Measurements from ENCODE around the gene FATE1. TPM values are rescaled to one million over a fixed set of nuclear protein-coding genes. Genes with fewer than 3 reads are reported as not detected.
"Not testable (repeated sequence)": the region's sequence is repeated elsewhere in the genome, so short reads cannot be mapped to it uniquely, and the experiment has no call there.

FATE1 gene
- total RNA-seq, 6 donors from 2014 or later, result 0.88 TPM; not detected in 5

GRCh38 chrX:151694661-151695582 is 20.9 kb upstream of the FATE1 start, which contains the start of gene PRRG3:
Gene PRRG3, plus strand, starts transcription at chrX:151695458. Its CDS starts 3,357 bp downstream, at chrX:151698815.
- peak within 1 kb of the TSS in 3 of 4 donors; percentile 29 to 37 (median 36) for H3K4me3 ChIP-seq
- H3K27me3 ChIP-seq, result peaks cover 0 to 5% (median 0%) of the 10 kb centered on the region in 4 donors
- H3K9me3 ChIP-seq, result no peaks in the 10 kb centered on the region
- no peaks in the 10 kb centered on the region for H3K36me3 ChIP-seq
- no peak for TF ChIP-seq CTCF (IDR thresholded peaks at IDR 0.05)
- no peak for TF ChIP-seq POLR2A (IDR thresholded peaks at IDR 0.05)
- no peak for TF ChIP-seq EP300 (IDR thresholded peaks at IDR 0.05)
- TF ChIP-seq POLR2AphosphoS5 (IDR thresholded peaks at IDR 0.05), result no peak
- ATAC-seq (ENCODE audit: low FRiP score in 2 of 2) (peak in 1 of 2 donors; percentile 57), DNase-seq (peak; percentile 18 to 73)
- no peak within 1 kb of the TSS for H3K27ac ChIP-seq
- peaks cover 0 to 10% (median 0%) of the 10 kb centered on the region in 4 donors for H3K4me1 ChIP-seq
- 2 to 42% methylated on average over 11 to 40 of the region's 100 CpGs for WGBS, 2 donors

DNA sequence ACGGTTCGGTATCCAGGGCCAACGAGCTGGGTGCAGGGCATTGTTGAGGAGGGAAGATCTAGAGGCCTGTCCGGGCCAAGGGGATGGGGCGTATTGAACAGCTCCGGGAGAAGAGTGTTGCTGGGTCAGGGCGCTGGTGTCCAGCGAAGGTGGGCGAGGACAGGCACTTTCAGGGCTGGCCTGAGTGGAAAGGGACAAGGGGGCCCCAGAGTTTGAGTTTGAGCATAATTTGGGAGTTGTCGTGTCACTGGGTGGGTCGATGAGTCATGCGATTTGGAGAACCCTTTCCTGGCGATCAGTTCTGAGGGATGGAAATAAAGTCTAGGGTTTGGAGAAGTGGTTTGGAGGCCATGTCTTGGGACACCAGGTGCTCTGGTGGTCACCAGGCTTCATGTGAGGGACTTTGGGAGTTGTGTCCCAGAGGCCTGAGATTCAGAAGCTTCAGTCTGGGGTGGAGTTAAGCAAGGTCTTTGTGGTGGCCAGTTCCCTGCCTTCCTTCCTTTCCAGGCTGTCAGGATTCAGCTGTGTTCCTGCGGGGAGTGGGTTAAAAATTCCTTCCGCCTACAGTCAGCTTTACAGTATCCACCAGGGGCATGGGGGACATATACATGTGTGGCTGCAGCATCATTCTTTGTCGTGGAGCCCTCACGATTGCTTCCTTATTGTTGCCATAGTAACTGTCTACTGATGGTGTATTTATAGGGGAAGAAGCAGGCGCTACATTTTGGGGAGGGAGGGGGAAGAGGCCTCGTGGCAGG is 20.1 kb upstream of the FATE1 start:
- peaks cover 0 to 5% (median 0%) of the 10 kb centered on the region in 4 donors for H3K27me3 ChIP-seq
- peak overlapping the region in 3 of 4 donors; percentile 29 to 37 (median 36) for H3K4me3 ChIP-seq
- no peak overlapping the region for H3K27ac ChIP-seq
- ATAC-seq (ENCODE audit: low FRiP score in 2 of 2) (peak in 1 of 2 donors; percentile 38), DNase-seq (peak in 1 of 2 donors; percentile 4)
- peaks cover 0 to 10% (median 0%) of the 10 kb centered on the region in 4 donors for H3K4me1 ChIP-seq
- no peaks in the 10 kb centered on the region for H3K9me3 ChIP-seq
- WGBS, 2 donors, result 27 to 56% methylated on average over 7 to 19 of the region's 19 CpGs
- H3K36me3 ChIP-seq, result no peaks in the 10 kb centered on the region
- TF ChIP-seq EP300 (IDR thresholded peaks at IDR 0.05) (no peak), POLR2A (IDR thresholded peaks at IDR 0.05) (no peak), CTCF (IDR thresholded peaks at IDR 0.05) (no peak), POLR2AphosphoS5 (IDR thresholded peaks at IDR 0.05) (no peak)

- H3K4me3 ChIP-seq, H3K36me3 ChIP-seq, H3K9me3 ChIP-seq, H3K27ac ChIP-seq, H3K27me3 ChIP-seq: not testable (repeated sequence)
- ATAC-seq (ENCODE audit: low FRiP score in 2 of 2) (peak in 1 of 2 donors; percentile 50), DNase-seq (peak in 1 of 2 donors; percentile 2)
- WGBS, 2 donors, result 93 to 96% methylated on average over 8 of the region's 8 CpGs
- peaks cover 0 to 10% (median 0%) of the 10 kb centered on the region in 4 donors for H3K4me1 ChIP-seq
Observed at GRCh38 chrX:151697082-151697481, 18.8 kb upstream of the FATE1 start.

GRCh38 chrX:151697522-151697921 is 18.3 kb upstream of the FATE1 start:
- 65 to 88% methylated on average over 2 to 4 of the region's 4 CpGs for WGBS, 2 donors
- peaks cover 0 to 5% (median 0%) of the 10 kb centered on the region in 4 donors for H3K27me3 ChIP-seq
- H3K4me3 ChIP-seq, result no peak overlapping the region
- H3K27ac ChIP-seq, result no peak overlapping the region
- ATAC-seq (ENCODE audit: low FRiP score in 2 of 2), result peak in 1 of 2 donors; percentile 93
- H3K36me3 ChIP-seq, result no peaks in the 10 kb centered on the region
- no peak for TF ChIP-seq POLR2AphosphoS5 (IDR thresholded peaks at IDR 0.05)
- no peak for TF ChIP-seq EP300 (IDR thresholded peaks at IDR 0.05)
- no peak for TF ChIP-seq POLR2A (IDR thresholded peaks at IDR 0.05)
- TF ChIP-seq CTCF (IDR thresholded peaks at IDR 0.05), result no peak
- H3K4me1 ChIP-seq, result peaks cover 0 to 10% (median 0%) of the 10 kb centered on the region in 4 donors
- peak in 1 of 2 donors; percentile 18 for DNase-seq
- H3K9me3 ChIP-seq, result no peaks in the 10 kb centered on the region

- Histone ChIP-seq H3K9me3 (no peaks in the 10 kb centered on the region), H3K27ac (no peak overlapping the region), H3K4me3 (no peak overlapping the region), H3K4me1 (peaks cover 0 to 10% (median 0%) of the 10 kb centered on the region in 4 donors), H3K27me3 (peaks cover 0 to 5% (median 0%) of the 10 kb centered on the region in 4 donors), H3K36me3 (no peaks in the 10 kb centered on the region)
- TF ChIP-seq CTCF (IDR thresholded peaks at IDR 0.05), result no peak
- no peak for TF ChIP-seq POLR2A (IDR thresholded peaks at IDR 0.05)
- TF ChIP-seq POLR2AphosphoS5 (IDR thresholded peaks at IDR 0.05), result no peak
- ATAC-seq (ENCODE audit: low FRiP score in 2 of 2), result no peak
- WGBS, 2 donors, result 0 to 85% methylated on average over 1 to 6 of the region's 6 CpGs
- DNase-seq, result peak in 1 of 2 donors; percentile 1
Observed at GRCh38 chrX:151698485-151698884, 17.4 kb upstream of the FATE1 start.

Measured in upper lobe of left lung (tissue), 6 donors.